GM12864 (cell line): ENCODE measurements around the gene SCAI.
"Not testable (repeated sequence)": the region's sequence is repeated elsewhere in the genome, so short reads cannot be mapped to it uniquely, and the experiment has no call there.

Experiments
- DNase-seq: peaks from one replicate; pipeline ENCODE4 v3.0.0-alpha.2; 2011; ENCODE audit warnings: low read depth
- H3K4me3 ChIP-seq: 2 replicates; pipeline ENCODE4 v1.5.1; 2011; ENCODE audit warnings: mild to moderate bottlenecking, low read depth, low read length, control low read depth
- CTCF ChIP-seq: IDR thresholded peaks from 2 replicates; pipeline ENCODE4 v1.5.1; 2011; ENCODE audit warnings: low read depth, mild to moderate bottlenecking, moderate library complexity, low read length, control low read depth, inconsistent platforms; ENCODE audit errors: missing control alignments

SCAI gene

GRCh38 chr9:124969401-124969800, 173.9 kb downstream of the SCAI start:
- DNase-seq = no peak
- no peak for TF ChIP-seq CTCF
- no peak overlapping the region for H3K4me3 ChIP-seq

- no peak for TF ChIP-seq CTCF
Measured at GRCh38 chr9:124968238-124968637, 175.1 kb downstream of the SCAI start.

GRCh38 chr9:124965775-124966568, 177.4 kb downstream of the SCAI start:
- DNase-seq, H3K4me3 ChIP-seq: not testable (repeated sequence)

More at GRCh38 chr9:124968238-124968637, 175.1 kb downstream of the SCAI start:
- no peak for DNase-seq
- H3K4me3 ChIP-seq = no peak overlapping the region

GRCh38 chr9:124964604-124965003, 178.7 kb downstream of the SCAI start:
- no peak overlapping the region for H3K4me3 ChIP-seq
- DNase-seq = no peak
- TF ChIP-seq CTCF = no peak

- DNase-seq = no peak
- H3K4me3 ChIP-seq = no peak overlapping the region
- no peak for TF ChIP-seq CTCF
Measured at GRCh38 chr9:124964056-124964455, 179.3 kb downstream of the SCAI start.

GRCh38 chr9:124960409-124960752, 182.9 kb downstream of the SCAI start:
- no peak overlapping the region for H3K4me3 ChIP-seq
- DNase-seq = no peak
- TF ChIP-seq CTCF = no peak

GRCh38 chr9:124959671-124960408, 183.5 kb downstream of the SCAI start:
- H3K4me3 ChIP-seq, DNase-seq: not testable (repeated sequence)

- DNase-seq = no peak
Measured at GRCh38 chr9:124954255-124954654, 189.1 kb downstream of the SCAI start.

More at GRCh38 chr9:124954255-124954654, 189.1 kb downstream of the SCAI start:
- no peak overlapping the region for H3K4me3 ChIP-seq
- no peak for TF ChIP-seq CTCF
